NB4 (cell line): Measurements from ENCODE around the gene SLC35G4.

Source experiments
- DNase-seq: peaks from one replicate; pipeline ENCODE4 v3.0.0; 2010; ENCODE audit warnings: low read depth
- H3K4me3 ChIP-seq: one replicate; pipeline ENCODE4 v1.5.1; 2011; ENCODE audit warnings: mild to moderate bottlenecking, low read depth, low read length, moderate library complexity
- CTCF ChIP-seq: IDR thresholded peaks from one replicate; pipeline ENCODE4 v1.5.1; 2012; ENCODE audit warnings: low read depth, low read length
- MYC ChIP-seq: IDR thresholded peaks from 2 replicates; pipeline ENCODE4 v1.6.1; 2011; ENCODE audit warnings: low read depth, low read length
- POLR2A ChIP-seq: IDR thresholded peaks from 2 replicates; pipeline ENCODE4 v1.6.1; 2011; ENCODE audit warnings: mild to moderate bottlenecking; ENCODE audit not compliant: insufficient read length; ENCODE audit errors: extremely low read depth
- TF ChIP-seq, protein P1 (sequence below): IDR thresholded peaks from 2 replicates; pipeline ENCODE4 v1.6.1; 2011; ENCODE audit warnings: low read depth, low read length

The SLC35G4 gene

GRCh38 chr18:11657554-11657953 lies 48.2 kb downstream of the SLC35G4 start:
- TF ChIP-seq MYC, result no peak
- TF ChIP-seq, protein P1, sequence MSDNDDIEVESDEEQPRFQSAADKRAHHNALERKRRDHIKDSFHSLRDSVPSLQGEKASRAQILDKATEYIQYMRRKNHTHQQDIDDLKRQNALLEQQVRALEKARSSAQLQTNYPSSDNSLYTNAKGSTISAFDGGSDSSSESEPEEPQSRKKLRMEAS, result no peak
- no peak for TF ChIP-seq POLR2A
- no peak for DNase-seq
- no peak overlapping the region for H3K4me3 ChIP-seq

DNA sequence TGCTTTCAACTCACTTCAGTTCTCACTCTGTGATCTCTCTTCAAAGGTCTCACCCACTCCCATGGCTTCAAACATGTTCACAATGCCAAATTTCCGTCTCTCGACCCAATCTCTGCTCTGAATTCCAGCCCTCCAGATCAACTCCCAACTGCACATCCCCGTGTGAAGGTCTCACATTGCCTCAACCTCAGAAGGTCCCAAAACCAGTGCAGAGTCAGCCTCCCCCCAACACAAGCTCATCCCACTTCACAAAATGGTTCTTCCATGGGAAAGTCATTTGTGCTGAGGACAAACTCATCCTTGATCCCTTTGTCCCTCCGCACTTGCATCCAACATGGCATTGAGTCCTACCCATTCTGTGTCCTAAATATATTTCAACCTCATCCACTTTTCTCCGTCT lies 48.6 kb downstream of the SLC35G4 start:
- no peak for DNase-seq
- TF ChIP-seq CTCF (no peak), MYC (no peak), POLR2A (no peak)
- TF ChIP-seq, protein P1, result no peak
- no peak overlapping the region for H3K4me3 ChIP-seq

- DNase-seq, result no peak
- TF ChIP-seq, protein P1, result no peak
- TF ChIP-seq CTCF (no peak), MYC (no peak), POLR2A (no peak)
- H3K4me3 ChIP-seq, result no peak overlapping the region
Measured at GRCh38 chr18:11658989-11659388, 49.6 kb downstream of the SLC35G4 start.
